DOHH2 (cell line): ENCODE data around the gene GPR142.

Source experiments
- H3F3A ChIP-seq: fragments of 200-600 bp; sonication (generic), shearing (Covaris generic); 2 replicates; pipeline ENCODE4 v1.6.0; 2016; ENCODE audit warnings: antibody characterized with exemption, mild to moderate bottlenecking; ENCODE audit not compliant: control insufficient read depth, insufficient read depth
- H3K27ac ChIP-seq: fragments of 200-600 bp; sonication (generic); 2 replicates; pipeline ENCODE4 v1.5.1; 2014; ENCODE audit warnings: low read depth, mild to moderate bottlenecking, low read length, moderate library complexity
- H3K27me3 ChIP-seq: fragments of 200-600 bp; sonication (generic); 2 replicates; pipeline ENCODE4 v1.6.1; 2014; ENCODE audit warnings: mild to moderate bottlenecking, low read length, mixed read lengths; ENCODE audit not compliant: control insufficient read depth
- H3K36me3 ChIP-seq: fragments of 200-600 bp; sonication (generic); 2 replicates; pipeline ENCODE4 v1.6.1; 2014; ENCODE audit warnings: mild to moderate bottlenecking, low read length, moderate library complexity, mixed read lengths; ENCODE audit not compliant: control insufficient read depth
- H3K4me1 ChIP-seq: fragments of 200-600 bp; sonication (generic); 2 replicates; pipeline ENCODE4 v1.6.1; 2014; ENCODE audit warnings: mild to moderate bottlenecking, low read length, mixed read lengths; ENCODE audit not compliant: control insufficient read depth
- H3K4me2 ChIP-seq: fragments of 200-600 bp; sonication (generic); 2 replicates; pipeline ENCODE4 v1.6.0; 2014; ENCODE audit warnings: mild to moderate bottlenecking, low read length, moderate library complexity
- H3K4me3 ChIP-seq: fragments of 200-600 bp; sonication (generic); 2 replicates; pipeline ENCODE4 v1.5.1; 2014; ENCODE audit warnings: mild to moderate bottlenecking, low read length, mixed read lengths
- H3K79me2 ChIP-seq: fragments of 200-600 bp; sonication (generic); 2 replicates; pipeline ENCODE4 v1.6.1; 2014; ENCODE audit warnings: mild to moderate bottlenecking, low read length, mixed read lengths; ENCODE audit not compliant: control insufficient read depth
- H3K9me2 ChIP-seq: fragments of 200-600 bp; sonication (generic); replicated peaks from 2 replicates; pipeline ENCODE4 v1.6.1; 2014; ENCODE audit warnings: mild to moderate bottlenecking, low read length, mixed read lengths; ENCODE audit not compliant: control insufficient read depth
- H3K9me3 ChIP-seq: fragments of 200-600 bp; sonication (generic); 2 replicates; pipeline ENCODE4 v1.6.1; 2014; ENCODE audit warnings: antibody characterized with exemption, low read length, mixed read lengths; ENCODE audit not compliant: control insufficient read depth, insufficient read depth
- H4K20me1 ChIP-seq: fragments of 200-600 bp; sonication (generic); 2 replicates; pipeline ENCODE4 v1.6.0; 2014; ENCODE audit warnings: low read depth, mild to moderate bottlenecking, antibody characterized with exemption, low read length, moderate library complexity; ENCODE audit not compliant: control insufficient read depth, insufficient read depth
- EZH2phosphoT487 ChIP-seq: fragments of 200-600 bp; sonication (generic); IDR thresholded peaks from 2 replicates; pipeline ENCODE4 v1.6.1; 2017; ENCODE audit warnings: borderline replicate concordance, mild to moderate bottlenecking, antibody characterized with exemption, low read length, moderate library complexity, mixed read lengths
- TF ChIP-seq, protein P1 (sequence below): fragments of 200-600 bp; sonication (generic); IDR thresholded peaks from one replicate; pipeline ENCODE4 v1.5.1; 2014; ENCODE audit warnings: antibody characterized with exemption, mild to moderate bottlenecking, low read depth, low read length; ENCODE audit not compliant: poor library complexity, severe bottlenecking

The GPR142 gene

DNA sequence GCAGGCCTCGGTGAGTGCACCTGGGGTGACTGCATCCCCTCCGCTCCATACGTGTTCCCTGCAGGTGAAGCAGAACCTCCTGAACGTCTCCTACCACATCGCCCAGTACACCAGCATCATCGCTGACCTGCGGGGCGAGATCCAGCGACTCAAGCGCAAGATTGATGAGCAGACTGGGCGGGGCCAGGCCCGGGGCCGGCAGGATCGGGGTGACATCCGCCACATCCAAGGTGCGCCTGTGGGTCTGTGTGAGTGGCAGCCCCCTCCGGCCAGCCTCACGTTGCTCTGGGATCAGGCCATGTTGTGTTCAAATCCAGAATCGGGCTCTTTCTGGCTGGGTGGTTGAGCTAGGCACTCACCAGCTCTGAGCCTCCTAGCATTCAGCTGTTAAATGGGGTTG is 18.2 kb upstream of the GPR142 start:
- TF ChIP-seq, protein P1, sequence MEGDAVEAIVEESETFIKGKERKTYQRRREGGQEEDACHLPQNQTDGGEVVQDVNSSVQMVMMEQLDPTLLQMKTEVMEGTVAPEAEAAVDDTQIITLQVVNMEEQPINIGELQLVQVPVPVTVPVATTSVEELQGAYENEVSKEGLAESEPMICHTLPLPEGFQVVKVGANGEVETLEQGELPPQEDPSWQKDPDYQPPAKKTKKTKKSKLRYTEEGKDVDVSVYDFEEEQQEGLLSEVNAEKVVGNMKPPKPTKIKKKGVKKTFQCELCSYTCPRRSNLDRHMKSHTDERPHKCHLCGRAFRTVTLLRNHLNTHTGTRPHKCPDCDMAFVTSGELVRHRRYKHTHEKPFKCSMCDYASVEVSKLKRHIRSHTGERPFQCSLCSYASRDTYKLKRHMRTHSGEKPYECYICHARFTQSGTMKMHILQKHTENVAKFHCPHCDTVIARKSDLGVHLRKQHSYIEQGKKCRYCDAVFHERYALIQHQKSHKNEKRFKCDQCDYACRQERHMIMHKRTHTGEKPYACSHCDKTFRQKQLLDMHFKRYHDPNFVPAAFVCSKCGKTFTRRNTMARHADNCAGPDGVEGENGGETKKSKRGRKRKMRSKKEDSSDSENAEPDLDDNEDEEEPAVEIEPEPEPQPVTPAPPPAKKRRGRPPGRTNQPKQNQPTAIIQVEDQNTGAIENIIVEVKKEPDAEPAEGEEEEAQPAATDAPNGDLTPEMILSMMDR: no peak
- H3K27me3 ChIP-seq: no peaks in the 10 kb centered on the region
- H3K9me3 ChIP-seq: no peaks in the 10 kb centered on the region
- H3K79me2 ChIP-seq: no peaks in the 10 kb centered on the region
- no peak overlapping the region for H3K4me3 ChIP-seq
- H3K27ac ChIP-seq: no peak overlapping the region
- no peaks in the 10 kb centered on the region for H3K9me2 ChIP-seq
- H4K20me1 ChIP-seq: no peaks in the 10 kb centered on the region
- no peaks in the 10 kb centered on the region for H3K4me1 ChIP-seq
- no peak overlapping the region for H3K4me2 ChIP-seq
- H3K36me3 ChIP-seq: no peaks in the 10 kb centered on the region
- H3F3A ChIP-seq: no peaks in the 10 kb centered on the region

DNA sequence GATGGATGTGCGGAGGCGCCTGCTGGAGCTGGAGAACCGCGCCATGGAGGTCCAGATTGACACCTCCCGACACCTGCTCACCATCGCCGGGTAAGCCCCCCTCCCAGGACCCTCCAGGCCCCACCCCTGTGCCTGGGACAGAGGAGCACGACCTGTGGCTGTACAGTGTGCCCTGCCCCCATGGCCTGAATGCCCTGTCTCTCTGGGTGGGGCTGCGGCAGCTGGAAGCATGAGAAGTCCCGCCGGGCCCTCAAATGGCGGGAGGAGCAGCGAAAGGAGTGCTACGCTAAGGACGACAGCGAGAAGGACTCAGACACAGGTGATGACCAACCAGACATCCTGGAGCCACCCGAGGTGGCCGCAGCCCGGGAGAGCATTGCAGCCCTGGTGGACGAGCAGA is 16.8 kb upstream of the GPR142 start:
- TF ChIP-seq, protein P1: no peak
- no peak for TF ChIP-seq EZH2phosphoT487
- Histone ChIP-seq H3F3A (no peaks in the 10 kb centered on the region), H3K9me3 (no peaks in the 10 kb centered on the region), H4K20me1 (no peaks in the 10 kb centered on the region), H3K27me3 (no peaks in the 10 kb centered on the region), H3K4me3 (no peak overlapping the region), H3K36me3 (no peaks in the 10 kb centered on the region), H3K9me2 (no peaks in the 10 kb centered on the region), H3K27ac (no peak overlapping the region), H3K4me1 (no peaks in the 10 kb centered on the region), H3K79me2 (no peaks in the 10 kb centered on the region), H3K4me2 (no peak overlapping the region)

DNA sequence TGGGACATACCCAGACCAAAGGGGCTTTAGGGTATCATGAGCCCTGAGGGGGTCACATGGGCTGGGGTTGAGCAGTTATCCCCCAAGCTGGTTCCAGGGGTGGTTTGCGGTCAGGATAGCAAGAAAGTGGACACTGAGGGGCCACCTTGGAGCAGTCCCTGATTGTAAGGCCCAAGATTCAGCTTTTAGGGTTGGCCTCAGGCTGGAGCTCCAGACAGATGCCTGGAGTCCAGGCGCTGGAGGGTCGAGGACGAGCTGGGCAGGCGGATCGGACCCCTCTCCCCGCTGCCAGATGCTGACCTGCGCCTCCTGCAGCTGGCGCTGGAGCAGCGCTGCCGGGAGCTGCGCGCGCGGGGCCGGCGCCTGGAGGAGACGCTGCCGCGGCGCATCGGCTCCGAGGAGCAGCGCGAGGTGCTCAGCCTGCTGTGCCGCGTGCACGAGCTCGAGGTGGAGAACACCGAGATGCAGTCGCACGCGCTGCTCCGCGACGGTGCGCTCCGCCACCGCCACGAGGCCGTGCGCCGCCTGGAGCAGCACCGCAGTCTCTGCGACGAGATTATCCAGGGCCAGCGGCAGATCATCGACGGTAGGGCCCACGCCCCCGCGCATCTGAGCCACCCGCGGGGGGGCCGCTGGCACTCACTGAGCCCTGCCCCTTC is 15.6 kb upstream of the GPR142 start:
- no peaks in the 10 kb centered on the region for H3K79me2 ChIP-seq
- H3K36me3 ChIP-seq: no peaks in the 10 kb centered on the region
- no peaks in the 10 kb centered on the region for H3K9me3 ChIP-seq
- H4K20me1 ChIP-seq: no peaks in the 10 kb centered on the region
- H3K27ac ChIP-seq: no peak overlapping the region
- H3K4me3 ChIP-seq: no peak overlapping the region
- H3K9me2 ChIP-seq: no peaks in the 10 kb centered on the region
- no peaks in the 10 kb centered on the region for H3K27me3 ChIP-seq
- H3K4me1 ChIP-seq: no peaks in the 10 kb centered on the region
- no peaks in the 10 kb centered on the region for H3F3A ChIP-seq
- TF ChIP-seq EZH2phosphoT487: no peak
- TF ChIP-seq, protein P1: no peak
- H3K4me2 ChIP-seq: no peak overlapping the region
